ENCODE data around the gene POMGNT1. TPM values are rescaled to one million over a fixed set of nuclear protein-coding genes. Genes with fewer than 3 reads are reported as not detected.
A peak's percentile ranks its signal among the peaks of the same experiment; 100 is the strongest.

The POMGNT1 gene
- total and polyA plus RNA-seq, 2 donors (not counting 3 experiments of a cell fraction or from before 2014, with no cell fraction given) = 64.4 to 67.5 TPM

DNA sequence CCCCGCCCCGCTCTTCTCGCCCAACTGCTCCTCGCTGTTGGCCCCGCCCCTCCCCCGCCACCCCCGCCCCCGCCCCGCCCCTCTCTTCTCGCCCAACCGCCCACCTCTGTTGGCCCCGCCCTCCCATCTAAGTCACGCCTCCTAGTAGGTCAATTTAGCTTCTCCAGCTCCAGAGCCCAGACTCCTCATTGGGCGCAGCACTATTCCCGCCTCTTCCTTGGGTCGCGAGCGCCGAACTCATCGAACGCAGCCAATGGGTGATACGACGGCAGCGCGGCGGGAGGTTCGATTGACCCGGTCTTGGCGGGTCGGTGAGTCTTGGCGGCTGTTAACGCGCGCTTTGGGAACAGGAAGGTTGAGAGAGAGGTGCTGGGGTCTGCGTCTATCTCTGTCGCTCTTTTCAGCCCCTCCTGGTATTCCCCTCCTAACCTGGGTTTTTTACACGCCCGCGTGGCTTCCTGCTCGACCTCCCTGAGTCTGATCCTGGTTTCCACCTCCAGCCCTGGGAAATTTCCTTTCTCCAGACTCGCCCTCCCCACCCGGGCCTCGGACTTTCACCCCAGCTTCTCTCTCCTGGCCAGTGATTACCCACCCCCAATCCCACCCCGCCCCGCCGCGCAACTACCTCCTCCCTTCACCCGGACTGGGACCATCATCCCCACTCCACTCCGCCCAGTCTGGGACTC, 49.3 kb upstream of the POMGNT1 start, which contains the start of gene RAD54L:
RAD54L (plus strand) TSS at position 328 of the 686 bp plus-strand sequence. CDS start 643 bp downstream, outside the sequence.
- peak within 1 kb of the TSS; percentile 48 for H3K27ac ChIP-seq (ENCODE audit: insufficient read depth, low read depth, low read length)
- H3K4me3 ChIP-seq (replicated peaks in 1 of 3; ENCODE audit: insufficient read depth in 1 of 3, low read depth in 1 of 3, low read length in 3 of 3) = peak within 1 kb of the TSS; percentile 75 to 92 (median 82)
- TF ChIP-seq MYC (IDR thresholded peaks at IDR 0.05; ENCODE audit: low read depth, low read length) = peak; percentile 14
- peak; percentile 86 for TF ChIP-seq POLR2AphosphoS5 (IDR thresholded peaks at IDR 0.05; ENCODE audit: insufficient read depth, low read depth, low read length)
- TF ChIP-seq POLR2A (IDR thresholded peaks at IDR 0.05; ENCODE audit: low read depth, low read length) = peak; percentile 42
- TF ChIP-seq FOS (IDR thresholded peaks at IDR 0.05; ENCODE audit: borderline replicate concordance, insufficient read depth, low read length) = no peak
- no peak for TF ChIP-seq EZH2 (IDR thresholded peaks at IDR 0.05; ENCODE audit: borderline replicate concordance, low read depth, low read length, severe bottlenecking)
- TF ChIP-seq JUN (IDR thresholded peaks at IDR 0.05; ENCODE audit: borderline replicate concordance, insufficient read depth, insufficient read length, low read depth) = no peak
- no peak for TF ChIP-seq GATA2 (IDR thresholded peaks at IDR 0.05; ENCODE audit: insufficient read depth, insufficient read length, low read depth, low read length)
- TF ChIP-seq, protein P1, sequence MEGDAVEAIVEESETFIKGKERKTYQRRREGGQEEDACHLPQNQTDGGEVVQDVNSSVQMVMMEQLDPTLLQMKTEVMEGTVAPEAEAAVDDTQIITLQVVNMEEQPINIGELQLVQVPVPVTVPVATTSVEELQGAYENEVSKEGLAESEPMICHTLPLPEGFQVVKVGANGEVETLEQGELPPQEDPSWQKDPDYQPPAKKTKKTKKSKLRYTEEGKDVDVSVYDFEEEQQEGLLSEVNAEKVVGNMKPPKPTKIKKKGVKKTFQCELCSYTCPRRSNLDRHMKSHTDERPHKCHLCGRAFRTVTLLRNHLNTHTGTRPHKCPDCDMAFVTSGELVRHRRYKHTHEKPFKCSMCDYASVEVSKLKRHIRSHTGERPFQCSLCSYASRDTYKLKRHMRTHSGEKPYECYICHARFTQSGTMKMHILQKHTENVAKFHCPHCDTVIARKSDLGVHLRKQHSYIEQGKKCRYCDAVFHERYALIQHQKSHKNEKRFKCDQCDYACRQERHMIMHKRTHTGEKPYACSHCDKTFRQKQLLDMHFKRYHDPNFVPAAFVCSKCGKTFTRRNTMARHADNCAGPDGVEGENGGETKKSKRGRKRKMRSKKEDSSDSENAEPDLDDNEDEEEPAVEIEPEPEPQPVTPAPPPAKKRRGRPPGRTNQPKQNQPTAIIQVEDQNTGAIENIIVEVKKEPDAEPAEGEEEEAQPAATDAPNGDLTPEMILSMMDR (IDR thresholded peaks at IDR 0.05; ENCODE audit: extremely low read depth in 1 of 2, insufficient read depth in 1 of 2, low read depth in 1 of 2, low read length in 2 of 2) = no peak
- TF ChIP-seq, protein P2, sequence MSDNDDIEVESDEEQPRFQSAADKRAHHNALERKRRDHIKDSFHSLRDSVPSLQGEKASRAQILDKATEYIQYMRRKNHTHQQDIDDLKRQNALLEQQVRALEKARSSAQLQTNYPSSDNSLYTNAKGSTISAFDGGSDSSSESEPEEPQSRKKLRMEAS (IDR thresholded peaks at IDR 0.05; ENCODE audit: insufficient read depth, insufficient read length) = peak; percentile 58
- H3K4me2 ChIP-seq (ENCODE audit: insufficient read depth, low read length) = peak within 1 kb of the TSS; percentile 89
- no peaks in the 10 kb centered on the region for H3K36me3 ChIP-seq (ENCODE audit: control insufficient read depth in 2 of 2, extremely low read depth in 1 of 2, insufficient read depth in 2 of 2, low read length in 2 of 2)
- FAIRE-seq = peak; percentile 98
- no peaks in the 10 kb centered on the region for H3K9me3 ChIP-seq (replicated peaks; ENCODE audit: control insufficient read depth, insufficient read depth, low read length)
- H3K9ac ChIP-seq (replicated peaks; ENCODE audit: extremely low read depth, insufficient read depth, low read length) = peak within 1 kb of the TSS; percentile 89
- no peaks in the 10 kb centered on the region for H4K20me1 ChIP-seq (replicated peaks; ENCODE audit: control insufficient read depth, extremely low read depth, insufficient read depth, low read length)
- H3K9me1 ChIP-seq (replicated peaks; ENCODE audit: control insufficient read depth, extremely low read depth, insufficient read depth, low read length) = no peaks in the 10 kb centered on the region
- CTCF ChIA-PET = interaction anchor here (0.9 to 2.7 kb wide), 9 partner anchors 13 to 214 kb away, joined by 3 to 25 read pairs (median 5); partner anchors contain the start of genes LRRC41 and UQCRH
- H3K27me3 ChIP-seq (ENCODE audit: control insufficient read depth in 2 of 2, insufficient read depth in 2 of 2, low read length in 2 of 2) = no peaks in the 10 kb centered on the region
- H3K4me1 ChIP-seq (ENCODE audit: control insufficient read depth, extremely low read depth, insufficient read depth, low read length) = peaks cover 20% of the 10 kb centered on the region
- peak within 1 kb of the TSS; percentile 96 for H2AFZ ChIP-seq (ENCODE audit: low read depth, low read length)
- peak; percentile 97 for DNase-seq (ENCODE audit: low read depth, low spot score)
- peaks cover 14% of the 10 kb centered on the region for H3K79me2 ChIP-seq (ENCODE audit: control insufficient read depth, insufficient read depth, low read length)
- intact Hi-C loops (cut with micrococcal nuclease) (loop anchor here (1.0 to 2.0 kb wide), 4 partner anchors 55 to 561 kb away; partner anchors contain the start of genes GPBP1L1, LRRC41 and UQCRH), dilution Hi-C loops (cut with MboI; ENCODE audit: extremely low pct_ligation_motif_present, low sequenced_read_pairs) (no loop called here)
- no TSS peak for BruUV-seq (replicated peaks)
- POLR2A ChIA-PET = interaction anchor here (0.6 to 1.0 kb wide), 4 partner anchors 16 to 115 kb away, joined by 3 to 9 read pairs (median 4); partner anchors contain the start of gene PIK3R3
